Ascending aorta (tissue), 2 donors: ENCODE measurements around the gene TM4SF4. TPM values are rescaled to one million over a fixed set of nuclear protein-coding genes. Genes with fewer than 3 reads are reported as not detected.

ENCODE experiments used
- DNase-seq, 2 donors: peaks; one replicate each; pipeline ENCODE4 v3.0.0-alpha.2; 2019; ENCODE audit warnings: low spot score in 2 of 2
- H3K27ac ChIP-seq, 2 donors: fragments of 200-600 bp; sonication (generic); one replicate each; pipeline ENCODE4 v1.5.1; 2016 to 2017; ENCODE audit warnings: mild to moderate bottlenecking in 1 of 2
- H3K27me3 ChIP-seq: fragments of 200-600 bp; sonication (generic); one replicate; pipeline ENCODE4 v1.5.1; 2017
- H3K36me3 ChIP-seq, 2 donors: fragments of 200-600 bp; sonication (generic); one replicate each; pipeline ENCODE4 v1.5.1; 2016
- H3K4me1 ChIP-seq, 2 donors: fragments of 200-600 bp; sonication (generic); one replicate each; pipeline ENCODE4 v1.5.1; 2016 to 2017; ENCODE audit warnings: mild to moderate bottlenecking in 1 of 2
- H3K4me3 ChIP-seq, 2 donors: fragments of 200-600 bp; sonication (generic); one replicate each; pipeline ENCODE4 v1.5.1; 2016 to 2017; ENCODE audit warnings: mild to moderate bottlenecking in 1 of 2
- H3K9me3 ChIP-seq, 2 donors: fragments of 200-600 bp; sonication (generic); one replicate each; pipeline ENCODE4 v1.5.1; 2016
- intact Hi-C: fragments of 100-400 bp; cut with DNase I; formaldehyde crosslinking; loops from one replicate; pipeline ENCODE4 v1.15.1; 2023
- total RNA-seq: library from RNA; depleted of rRNA; stranded (reverse); fragments of >200 nt; gene quantifications from one replicate; pipeline ENCODE4 v1.1.0, GENCODE V29; 2016
- TF ChIP-seq, protein P1 (sequence below), 3 experiments: fragments of 200-600 bp in 2 of 3; fragments of 450-650 bp in 1 of 3; sonication (generic) in 2 of 3; IDR thresholded peaks; one replicate each; pipeline ENCODE4 v1.5.1; 2016 to 2019; ENCODE audit warnings: antibody characterized with exemption in 3 of 3, mild to moderate bottlenecking in 1 of 3, moderate library complexity in 1 of 3

The TM4SF4 gene
- total RNA-seq, 1 donor from 2014 or later, result not detected

GRCh38 chr3:149528340-149528650 is 53.8 kb downstream of the TM4SF4 start:
- intact Hi-C loops, result no loop called here
- TF ChIP-seq, protein P1, sequence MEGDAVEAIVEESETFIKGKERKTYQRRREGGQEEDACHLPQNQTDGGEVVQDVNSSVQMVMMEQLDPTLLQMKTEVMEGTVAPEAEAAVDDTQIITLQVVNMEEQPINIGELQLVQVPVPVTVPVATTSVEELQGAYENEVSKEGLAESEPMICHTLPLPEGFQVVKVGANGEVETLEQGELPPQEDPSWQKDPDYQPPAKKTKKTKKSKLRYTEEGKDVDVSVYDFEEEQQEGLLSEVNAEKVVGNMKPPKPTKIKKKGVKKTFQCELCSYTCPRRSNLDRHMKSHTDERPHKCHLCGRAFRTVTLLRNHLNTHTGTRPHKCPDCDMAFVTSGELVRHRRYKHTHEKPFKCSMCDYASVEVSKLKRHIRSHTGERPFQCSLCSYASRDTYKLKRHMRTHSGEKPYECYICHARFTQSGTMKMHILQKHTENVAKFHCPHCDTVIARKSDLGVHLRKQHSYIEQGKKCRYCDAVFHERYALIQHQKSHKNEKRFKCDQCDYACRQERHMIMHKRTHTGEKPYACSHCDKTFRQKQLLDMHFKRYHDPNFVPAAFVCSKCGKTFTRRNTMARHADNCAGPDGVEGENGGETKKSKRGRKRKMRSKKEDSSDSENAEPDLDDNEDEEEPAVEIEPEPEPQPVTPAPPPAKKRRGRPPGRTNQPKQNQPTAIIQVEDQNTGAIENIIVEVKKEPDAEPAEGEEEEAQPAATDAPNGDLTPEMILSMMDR (IDR thresholded peaks at IDR 0.05), result no peak
- peaks cover 0 to 38% of the 10 kb centered on the region in 2 donors for H3K4me1 ChIP-seq

GRCh38 chr3:149529099-149529498 is 54.6 kb downstream of the TM4SF4 start:
- H3K36me3 ChIP-seq, result peaks cover 0 to 20% of the 10 kb centered on the region in 2 donors
- peak overlapping the region; percentile 27 to 69 for H3K27ac ChIP-seq
- no peaks in the 10 kb centered on the region for H3K27me3 ChIP-seq
- H3K4me3 ChIP-seq, result no peak overlapping the region
- intact Hi-C loops, result no loop called here
- DNase-seq, result no peak
- H3K9me3 ChIP-seq, result no peaks in the 10 kb centered on the region
- TF ChIP-seq, protein P1 (IDR thresholded peaks at IDR 0.05), result no peak
- peaks cover 0 to 38% of the 10 kb centered on the region in 2 donors for H3K4me1 ChIP-seq

More at GRCh38 chr3:149528340-149528650, 53.8 kb downstream of the TM4SF4 start:
- Histone ChIP-seq H3K4me3 (no peak overlapping the region), H3K27me3 (no peaks in the 10 kb centered on the region), H3K9me3 (no peaks in the 10 kb centered on the region), H3K27ac (peak overlapping the region; percentile 27 to 69), H3K36me3 (peaks cover 7 to 28% of the 10 kb centered on the region in 2 donors)
- DNase-seq, result no peak

DNA sequence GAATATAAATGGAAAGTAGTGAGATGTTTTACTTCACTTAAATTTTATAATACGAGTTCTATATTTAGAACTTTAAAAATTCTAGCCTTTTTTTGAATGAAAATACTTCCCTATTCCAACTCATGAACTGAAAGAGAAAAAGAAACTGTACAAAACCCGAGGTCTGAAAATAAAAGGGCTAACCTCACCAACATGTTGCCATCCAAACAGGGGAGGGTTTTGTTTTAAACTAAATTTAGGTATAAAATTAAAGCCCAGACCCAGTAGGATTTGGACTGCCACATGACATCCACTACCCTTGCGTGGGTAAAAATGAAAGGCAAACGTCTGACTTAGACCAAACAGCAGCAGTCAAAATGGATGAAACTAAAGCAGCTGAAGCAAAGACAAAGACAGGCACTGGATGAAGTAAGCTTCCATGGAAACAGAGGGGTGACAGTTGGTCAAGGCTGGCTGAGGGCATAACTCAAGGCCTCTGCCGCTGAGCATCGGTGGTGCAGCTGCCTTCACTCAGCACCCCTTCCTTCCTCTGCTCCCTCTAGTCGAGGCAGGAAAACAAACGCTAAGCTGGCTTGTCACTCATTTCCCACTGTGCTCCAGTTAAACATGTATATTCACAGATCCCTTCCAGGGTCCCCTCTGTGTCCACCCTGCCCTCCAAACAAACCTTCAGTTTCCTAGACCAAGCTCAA is 58.1 kb downstream of the TM4SF4 start:
- no peaks in the 10 kb centered on the region for H3K36me3 ChIP-seq
- H3K9me3 ChIP-seq, result no peaks in the 10 kb centered on the region
- TF ChIP-seq, protein P1 (IDR thresholded peaks at IDR 0.05), result no peak
- H3K27me3 ChIP-seq, result no peaks in the 10 kb centered on the region
- H3K4me3 ChIP-seq, result peak overlapping the region; percentile 2 to 48
- H3K27ac ChIP-seq, result peak overlapping the region; percentile 66 to 82
- intact Hi-C loops, result loop anchor here (5.0 kb wide), 2 partner anchors 45 to 125 kb away; partner anchors contain the start of gene WWTR1
- no peak for DNase-seq
- peaks cover 0 to 65% of the 10 kb centered on the region in 2 donors for H3K4me1 ChIP-seq

GRCh38 chr3:149534082-149534481 is 59.6 kb downstream of the TM4SF4 start:
- Histone ChIP-seq H3K27me3 (no peaks in the 10 kb centered on the region), H3K36me3 (no peaks in the 10 kb centered on the region), H3K9me3 (no peaks in the 10 kb centered on the region), H3K4me3 (no peak overlapping the region), H3K4me1 (peaks cover 0 to 58% of the 10 kb centered on the region in 2 donors), H3K27ac (peak overlapping the region; percentile 66 to 82)
- TF ChIP-seq, protein P1 (IDR thresholded peaks at IDR 0.05), result no peak
- DNase-seq, result no peak
- intact Hi-C loops, result loop anchor here (5.0 kb wide), 2 partner anchors 43 to 123 kb away; partner anchors contain the start of gene WWTR1

GRCh38 chr3:149534671-149535332 is 60.3 kb downstream of the TM4SF4 start:
- no peak for DNase-seq
- TF ChIP-seq, protein P1 (IDR thresholded peaks at IDR 0.05), result no peak
- intact Hi-C loops, result loop anchor here (5.0 kb wide), 2 partner anchors 42 to 122 kb away; partner anchors contain the start of gene WWTR1
- Histone ChIP-seq H3K4me3 (no peak overlapping the region), H3K4me1 (peaks cover 0 to 62% of the 10 kb centered on the region in 2 donors), H3K9me3 (no peaks in the 10 kb centered on the region), H3K36me3 (no peaks in the 10 kb centered on the region), H3K27me3 (no peaks in the 10 kb centered on the region), H3K27ac (peak overlapping the region; percentile 66 to 82)
